Skeletal muscle tissue (tissue), 4 donors: ENCODE measurements around the gene RABAC1. TPM values are rescaled to one million over a fixed set of nuclear protein-coding genes. Genes with fewer than 3 reads are reported as not detected.

Source experiments
- H3K27ac ChIP-seq: one replicate; pipeline ENCODE4 v1.7.0; 2013; ENCODE audit warnings: mild to moderate bottlenecking, low read depth, low read length, inconsistent platforms
- H3K27me3 ChIP-seq, 3 donors: one replicate each; pipeline ENCODE4 v1.7.0; 2013; ENCODE audit warnings: low read length in 3 of 3; ENCODE audit not compliant: control insufficient read depth in 3 of 3, insufficient read depth in 3 of 3
- H3K36me3 ChIP-seq, 3 donors: one replicate each; pipeline ENCODE4 v1.7.0; 2013; ENCODE audit warnings: low read length in 3 of 3; ENCODE audit not compliant: control insufficient read depth in 3 of 3, insufficient read depth in 3 of 3
- H3K4me1 ChIP-seq, 3 donors: one replicate each; pipeline ENCODE4 v1.7.0; 2013; ENCODE audit warnings: low read length in 3 of 3, mild to moderate bottlenecking in 3 of 3; ENCODE audit not compliant: control insufficient read depth in 3 of 3, insufficient read depth in 3 of 3
- H3K4me3 ChIP-seq, 3 donors: one replicate each; pipeline ENCODE4 v1.7.0; 2013; ENCODE audit warnings: low read length in 3 of 3
- H3K9ac ChIP-seq, 3 donors: one replicate each; pipeline ENCODE4 v1.7.0; 2013; ENCODE audit warnings: low read length in 3 of 3, mild to moderate bottlenecking in 3 of 3, moderate library complexity in 2 of 3, low read depth in 1 of 3
- H3K9me3 ChIP-seq, 3 donors: one replicate each; pipeline ENCODE4 v1.7.0; 2013; ENCODE audit warnings: low read length in 3 of 3; ENCODE audit not compliant: control insufficient read depth in 3 of 3
- total RNA-seq: library from RNA; depleted of rRNA; stranded (reverse); fragments of >200 nt; gene quantifications from one replicate; pipeline ENCODE4 v1.2.3, GENCODE V29; 2014
- donor health status: Osteomylitis.

The RABAC1 gene
- total RNA-seq, 1 donor from 2014 or later = 85.1 TPM

GRCh38 chr19:41910992-41911888 is 47.9 kb downstream of the RABAC1 start:
- Histone ChIP-seq H3K27me3 (peaks cover 52 to 55% (median 53%) of the 10 kb centered on the region in 3 donors), H3K4me1 (no peaks in the 10 kb centered on the region), H3K9me3 (no peaks in the 10 kb centered on the region), H3K27ac (no peak overlapping the region), H3K36me3 (peaks cover 0 to 7% (median 1%) of the 10 kb centered on the region in 3 donors), H3K9ac (no peak overlapping the region), H3K4me3 (no peak overlapping the region)

GRCh38 chr19:41910240-41910991 is 48.7 kb downstream of the RABAC1 start:
- Histone ChIP-seq H3K9me3 (no peaks in the 10 kb centered on the region), H3K27me3 (peaks cover 46 to 48% (median 46%) of the 10 kb centered on the region in 3 donors), H3K4me3 (no peak overlapping the region), H3K36me3 (peaks cover 7 to 13% (median 9%) of the 10 kb centered on the region in 3 donors), H3K27ac (no peak overlapping the region), H3K9ac (no peak overlapping the region), H3K4me1 (no peaks in the 10 kb centered on the region)

DNA sequence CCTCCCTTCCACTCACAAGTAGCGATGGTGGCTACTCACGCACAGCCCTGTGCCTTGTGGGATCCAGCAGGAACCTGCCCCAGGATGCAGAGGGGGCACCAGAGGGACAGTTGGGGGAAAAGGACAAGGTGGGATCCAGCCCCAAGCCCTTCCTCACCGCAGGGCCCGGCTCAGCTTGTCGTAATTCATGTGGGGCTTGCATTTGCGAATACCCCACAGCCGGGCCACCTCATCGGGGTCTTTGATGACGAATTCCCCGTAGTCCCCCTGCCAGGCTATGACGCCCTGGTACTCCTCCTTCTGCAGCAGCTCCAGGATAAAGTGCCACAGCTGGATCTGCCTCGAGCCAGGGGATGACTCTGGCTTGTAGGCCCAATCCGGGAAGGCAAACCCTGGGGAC is 49.4 kb downstream of the RABAC1 start:
- no peak overlapping the region for H3K4me3 ChIP-seq
- peaks cover 42 to 44% (median 42%) of the 10 kb centered on the region in 3 donors for H3K27me3 ChIP-seq

DNA sequence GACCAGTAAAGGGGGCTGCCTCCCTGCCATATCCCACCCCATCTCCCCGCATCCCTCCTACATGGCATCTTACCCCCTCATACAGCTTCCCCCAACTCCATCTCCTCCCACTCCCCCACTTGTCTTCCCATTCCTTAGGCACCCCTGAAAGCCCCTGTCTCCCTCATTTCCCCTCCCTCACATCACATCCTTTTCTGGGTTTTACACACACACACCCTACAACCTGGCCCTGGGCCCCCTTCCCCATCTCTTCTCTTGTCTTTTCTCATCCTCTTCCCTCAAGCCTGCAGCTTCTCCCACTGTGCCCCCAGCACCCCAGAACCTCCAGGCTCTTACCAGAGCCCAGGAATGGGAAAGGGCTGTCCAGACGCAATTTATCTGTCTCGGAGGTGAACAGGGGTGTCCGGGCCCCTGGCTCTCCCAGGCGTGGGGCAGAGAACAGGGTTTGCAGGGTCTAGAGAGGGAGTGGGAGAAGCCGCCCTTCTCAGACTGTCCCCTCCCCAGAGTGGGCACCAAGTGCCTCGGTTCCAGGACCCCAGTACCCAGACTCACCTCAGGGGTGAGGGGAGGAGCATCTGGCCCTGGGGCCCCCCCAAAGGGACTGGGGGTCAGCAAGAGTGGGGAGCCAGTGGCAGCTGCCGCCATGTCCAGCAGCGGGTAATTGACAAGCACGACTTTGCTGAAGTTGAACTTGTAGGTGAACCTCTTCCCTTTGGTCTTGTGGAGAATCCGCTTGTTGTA is 50.2 kb downstream of the RABAC1 start:
- Histone ChIP-seq H3K9ac (no peak overlapping the region), H3K4me3 (no peak overlapping the region), H3K4me1 (no peaks in the 10 kb centered on the region), H3K27ac (no peak overlapping the region), H3K36me3 (peaks cover 20 to 26% (median 23%) of the 10 kb centered on the region in 3 donors), H3K9me3 (no peaks in the 10 kb centered on the region), H3K27me3 (peaks cover 37 to 40% (median 37%) of the 10 kb centered on the region in 3 donors)

More for the DNA sequence above, 49.4 kb downstream of the RABAC1 start:
- Histone ChIP-seq H3K9me3 (no peaks in the 10 kb centered on the region), H3K4me1 (no peaks in the 10 kb centered on the region), H3K27ac (no peak overlapping the region), H3K9ac (no peak overlapping the region), H3K36me3 (peaks cover 12 to 18% (median 16%) of the 10 kb centered on the region in 3 donors)

- Histone ChIP-seq H3K4me1 (no peaks in the 10 kb centered on the region), H3K9ac (no peak overlapping the region), H3K27me3 (peaks cover 31 to 33% (median 32%) of the 10 kb centered on the region in 3 donors), H3K9me3 (no peaks in the 10 kb centered on the region), H3K27ac (no peak overlapping the region), H3K36me3 (peaks cover 27 to 31% (median 30%) of the 10 kb centered on the region in 3 donors), H3K4me3 (no peak overlapping the region)
Measured at GRCh38 chr19:41907994-41908615, 51.0 kb downstream of the RABAC1 start.

DNA sequence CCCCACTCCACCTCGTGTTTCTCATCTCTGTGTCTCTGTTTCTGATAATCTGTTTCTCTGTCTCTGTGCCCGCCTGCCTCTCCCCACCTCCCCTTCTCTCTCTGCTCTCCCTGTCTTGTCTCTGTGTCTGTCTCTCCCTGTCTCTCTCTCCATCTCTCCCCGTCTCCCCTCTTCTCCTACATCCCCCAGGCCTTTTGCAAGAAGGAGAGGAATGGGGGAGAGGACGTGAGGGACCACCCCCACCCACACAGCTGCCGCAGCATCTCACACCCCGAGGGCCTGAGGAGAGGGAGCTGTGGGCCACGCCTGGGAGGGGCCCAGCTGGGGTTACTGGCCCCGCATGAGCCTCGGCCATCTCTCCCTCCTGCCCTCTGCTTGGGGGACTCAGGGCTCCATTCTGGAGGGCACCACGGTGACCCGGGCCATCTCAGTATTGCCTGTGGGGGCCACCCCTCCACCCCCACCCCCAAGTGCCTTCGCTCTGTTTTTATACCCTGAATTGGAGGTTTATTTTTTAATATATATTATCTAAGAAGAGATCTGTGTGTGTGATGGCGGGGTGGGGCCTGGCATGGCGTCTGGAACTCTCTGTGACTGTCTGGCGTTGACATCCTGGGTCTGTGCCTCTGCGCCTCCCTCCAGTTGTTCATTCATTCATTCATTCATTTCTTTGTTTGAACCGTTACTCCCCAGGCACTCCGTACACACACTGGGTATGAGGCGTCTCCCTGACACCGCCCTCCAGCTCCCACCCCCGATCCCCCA is 52.0 kb downstream of the RABAC1 start:
- H3K4me1 ChIP-seq = no peaks in the 10 kb centered on the region
- no peaks in the 10 kb centered on the region for H3K9me3 ChIP-seq
- H3K27ac ChIP-seq = no peak overlapping the region
- no peak overlapping the region for H3K4me3 ChIP-seq
- H3K36me3 ChIP-seq = peaks cover 37 to 40% (median 39%) of the 10 kb centered on the region in 3 donors
- peaks cover 25 to 27% (median 27%) of the 10 kb centered on the region in 3 donors for H3K27me3 ChIP-seq
- H3K9ac ChIP-seq = no peak overlapping the region

Other genes starting within 250 kb of the RABAC1 start
- under 0.01 TPM for gene CEACAM6, start 203.8 kb downstream of the RABAC1 start, total RNA-seq
- not detected for gene CEACAM3, start 162.7 kb downstream of the RABAC1 start, total RNA-seq
- gene LYPD4, start 114.6 kb downstream of the RABAC1 start, total RNA-seq = not detected
- gene DMRTC2, start 114.3 kb downstream of the RABAC1 start, total RNA-seq = not detected
- 455 TPM for gene RPS19, start 99.1 kb downstream of the RABAC1 start, total RNA-seq
- 1.0 TPM for gene CD79A, start 82.0 kb downstream of the RABAC1 start, total RNA-seq
- gene ARHGEF1, start 76.1 kb downstream of the RABAC1 start, total RNA-seq = 13.6 TPM
- gene ERFL, start 30.9 kb downstream of the RABAC1 start, total RNA-seq = not detected
- not detected for gene ATP1A3, start 34.9 kb upstream of the RABAC1 start, total RNA-seq
- 1.0 TPM for gene GRIK5, start 110.9 kb upstream of the RABAC1 start, total RNA-seq
- 7.8 TPM for gene ZNF574, start 116.8 kb upstream of the RABAC1 start, total RNA-seq
- gene POU2F2, start 173.1 kb upstream of the RABAC1 start, total RNA-seq = 0.52 TPM